B cell (primary cell): Measurements from ENCODE around the gene VOPP1. TPM values are rescaled to one million over a fixed set of nuclear protein-coding genes. Genes with fewer than 3 reads are reported as not detected.

Experiments used
- ATAC-seq: fragments of 200-7000 bp; cut with Tn5 transposase; one replicate; pipeline ENCODE4 v1.10.0; 2021; ENCODE audit warnings: low read depth, mild to moderate bottlenecking, moderate number of reproducible peaks, moderate library complexity
- CTCF ChIA-PET: fragments of 350-600 bp; sonication (Branson Sonifier 250); formaldehyde crosslinking; loops from one replicate; lab custom pipeline; 2021; ENCODE audit warnings: antibody characterized with exemption, inconsistent platforms; lab: Charles Lee
- POLR2A ChIA-PET: fragments of 350-600 bp; sonication (Branson Sonifier 250); formaldehyde crosslinking; loops from one replicate; lab custom pipeline; 2021; ENCODE audit warnings: antibody characterized with exemption; lab: Charles Lee
- DNase-seq: peaks from one replicate; pipeline ENCODE4 v3.0.0; 2013
- H2AFZ ChIP-seq: 2 replicates; pipeline ENCODE4 v1.6.1; 2012; ENCODE audit warnings: mild to moderate bottlenecking, low read depth, low read length; ENCODE audit not compliant: insufficient read depth, poor library complexity, severe bottlenecking
- H3K27ac ChIP-seq, 2 donors: 1 replicate in 1 of 2; 2 replicates in 1 of 2; pipeline ENCODE4 v1.5.1; 2012 to 2013; ENCODE audit warnings: low read length in 2 of 2, mild to moderate bottlenecking in 2 of 2, moderate library complexity in 1 of 2
- H3K27me3 ChIP-seq, 4 experiments: fragments of 200-600 bp in 1 of 4; sonication (generic) in 1 of 4; replicated peaks in 1 of 4; 1 replicate in 2 of 4; 2 replicates in 2 of 4; pipeline versions ENCODE4 v1.6.1 to v1.7.0; 2013 to 2016; ENCODE audit warnings: low read length in 3 of 4, mild to moderate bottlenecking in 2 of 4, mixed read lengths in 1 of 4, moderate library complexity in 1 of 4; ENCODE audit not compliant: insufficient read depth in 4 of 4, control insufficient read depth in 3 of 4; ENCODE audit errors: control extremely low read depth in 1 of 4
- H3K36me3 ChIP-seq, 2 experiments: replicated peaks in 1 of 2; 1 replicate in 1 of 2; 2 replicates in 1 of 2; pipeline versions ENCODE4 v1.6.1 to v1.7.1; 2013; ENCODE audit warnings: low read length in 1 of 2; ENCODE audit not compliant: insufficient read depth in 2 of 2, control insufficient read depth in 1 of 2; ENCODE audit errors: control extremely low read depth in 1 of 2, extremely low read depth in 1 of 2
- H3K4me1 ChIP-seq, 2 donors: fragments of 200-600 bp in 1 of 2; sonication (generic) in 1 of 2; 1 replicate in 1 of 2; 2 replicates in 1 of 2; pipeline versions ENCODE4 v1.5.1 to v1.6.1; 2013 to 2017; ENCODE audit warnings: low read length in 2 of 2; ENCODE audit not compliant: control insufficient read depth in 2 of 2, insufficient read depth in 2 of 2
- H3K4me2 ChIP-seq: replicated peaks from 2 replicates; pipeline ENCODE3; 2012; ENCODE audit warnings: mild to moderate bottlenecking, low read depth, low read length; ENCODE audit not compliant: poor library complexity, severe bottlenecking
- H3K4me3 ChIP-seq, 5 experiments: fragments of 200-600 bp in 1 of 5; sonication (generic) in 1 of 5; 1 replicate in 3 of 5; 2 replicates in 2 of 5; pipeline versions ENCODE4 v1.5.1 to v1.7.0; 2011 to 2016; ENCODE audit warnings: low read length in 4 of 5, mild to moderate bottlenecking in 4 of 5, low read depth in 2 of 5, control low read depth in 1 of 5, moderate library complexity in 1 of 5; ENCODE audit not compliant: insufficient read depth in 1 of 5; ENCODE audit errors: control extremely low read depth in 1 of 5, extremely low read depth in 1 of 5
- H3K79me2 ChIP-seq: fragments of 200-600 bp; sonication (generic); one replicate; pipeline ENCODE4 v1.6.0; 2016; ENCODE audit warnings: low read length; ENCODE audit not compliant: control insufficient read depth, insufficient read depth
- H3K9ac ChIP-seq: fragments of 200-600 bp; sonication (generic); 2 replicates; pipeline ENCODE4 v1.6.1; 2017; ENCODE audit warnings: mild to moderate bottlenecking, low read length, moderate library complexity
- H3K9me3 ChIP-seq, 3 donors: one replicate each; pipeline versions ENCODE4 v1.6.1 to v1.7.1; 2013; ENCODE audit warnings: low read length in 2 of 3; ENCODE audit not compliant: control insufficient read depth in 2 of 3, insufficient read depth in 1 of 3; ENCODE audit errors: control extremely low read depth in 1 of 3
- H4K20me1 ChIP-seq: 2 replicates; pipeline ENCODE4 v1.6.0; 2012; ENCODE audit warnings: mild to moderate bottlenecking, low read length; ENCODE audit not compliant: insufficient read depth, control insufficient read depth, poor library complexity, severe bottlenecking
- H3K27ac Mint-ChIP-seq: one replicate; pipeline ENCODE4 v1.8.0; 2021; ENCODE audit warnings: mixed read lengths
- H3K27me3 Mint-ChIP-seq: one replicate; pipeline ENCODE4 v1.8.0; 2021; ENCODE audit warnings: mixed read lengths
- H3K4me1 Mint-ChIP-seq: one replicate; pipeline ENCODE4 v1.8.0; 2021; ENCODE audit warnings: mixed read lengths
- H3K4me3 Mint-ChIP-seq: one replicate; pipeline ENCODE4 v1.8.0; 2021; ENCODE audit warnings: mixed read lengths
- H3K9me3 Mint-ChIP-seq: one replicate; pipeline ENCODE4 v1.8.0; 2022; ENCODE audit warnings: mixed read lengths; ENCODE audit not compliant: insufficient read depth
- EZH2 ChIP-seq: IDR thresholded peaks from 2 replicates; pipeline ENCODE4 v1.6.1; 2012; ENCODE audit warnings: borderline replicate concordance, low read depth, mild to moderate bottlenecking, moderate library complexity, low read length; ENCODE audit not compliant: insufficient read depth, poor library complexity, severe bottlenecking
- WGBS: methylation state at CpG from one replicate; pipeline ENCODE4 v1.1.5; 2013; ENCODE audit warnings: missing lambda C conversion rate; ENCODE audit not compliant: insufficient coverage; 5-methylcytosine and 5-hydroxymethylcytosine counted together
- intact Hi-C: fragments of 100-400 bp; cut with micrococcal nuclease; formaldehyde crosslinking; loops from one replicate; pipeline ENCODE4 v1.10.0; 2022
- polyA plus RNA-seq: library from polyadenylated mRNA; depleted of rRNA; stranded (reverse); fragments of >200 nt; gene quantifications from 2 replicates; pipeline ENCODE4 v1.2.3, GENCODE V29; 2012
- total RNA-seq, 2 donors: library from RNA; stranded (reverse); fragments of 120-200 nt in 1 of 2; gene quantifications; 1 replicate in 1 of 2; 2 replicates in 1 of 2; pipeline versions ENCODE4 v1.2.3 to v1.2.4, GENCODE V29; 2013 to 2022
- TF ChIP-seq, protein P1 (sequence below): fragments of 200-600 bp; IDR thresholded peaks from one replicate; pipeline ENCODE4 v1.8.0; 2022; ENCODE audit warnings: antibody characterized with exemption, mild to moderate bottlenecking

The VOPP1 gene
- total and polyA plus RNA-seq, 2 donors (not counting 1 experiment from before 2014, with no cell fraction given), result 53.2 to 256 TPM

GRCh38 chr7:55464422-55464821 is 107.9 kb downstream of the VOPP1 start:
- peaks cover 0 to 10% of the 10 kb centered on the region in 2 donors for H3K4me1 ChIP-seq
- TF ChIP-seq, protein P1, sequence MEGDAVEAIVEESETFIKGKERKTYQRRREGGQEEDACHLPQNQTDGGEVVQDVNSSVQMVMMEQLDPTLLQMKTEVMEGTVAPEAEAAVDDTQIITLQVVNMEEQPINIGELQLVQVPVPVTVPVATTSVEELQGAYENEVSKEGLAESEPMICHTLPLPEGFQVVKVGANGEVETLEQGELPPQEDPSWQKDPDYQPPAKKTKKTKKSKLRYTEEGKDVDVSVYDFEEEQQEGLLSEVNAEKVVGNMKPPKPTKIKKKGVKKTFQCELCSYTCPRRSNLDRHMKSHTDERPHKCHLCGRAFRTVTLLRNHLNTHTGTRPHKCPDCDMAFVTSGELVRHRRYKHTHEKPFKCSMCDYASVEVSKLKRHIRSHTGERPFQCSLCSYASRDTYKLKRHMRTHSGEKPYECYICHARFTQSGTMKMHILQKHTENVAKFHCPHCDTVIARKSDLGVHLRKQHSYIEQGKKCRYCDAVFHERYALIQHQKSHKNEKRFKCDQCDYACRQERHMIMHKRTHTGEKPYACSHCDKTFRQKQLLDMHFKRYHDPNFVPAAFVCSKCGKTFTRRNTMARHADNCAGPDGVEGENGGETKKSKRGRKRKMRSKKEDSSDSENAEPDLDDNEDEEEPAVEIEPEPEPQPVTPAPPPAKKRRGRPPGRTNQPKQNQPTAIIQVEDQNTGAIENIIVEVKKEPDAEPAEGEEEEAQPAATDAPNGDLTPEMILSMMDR, result no peak
- TF ChIP-seq EZH2, result no peak
- CTCF ChIA-PET, result no interaction called here
- H3K27ac ChIP-seq, result no peak overlapping the region
- H4K20me1 ChIP-seq, result peaks cover 6% of the 10 kb centered on the region
- WGBS, result 96% methylated on average over 2 of the region's 2 CpGs
- Mint-ChIP-seq H3K4me1 (peaks cover 5% of the 10 kb centered on the region), H3K4me3 (no peak overlapping the region), H3K9me3 (peaks cover 8% of the 10 kb centered on the region), H3K27me3 (no peaks in the 10 kb centered on the region), H3K27ac (peak overlapping the region; percentile 21)
- ATAC-seq (no peak), DNase-seq (no peak)
- peaks cover 0 to 21% (median 8%) of the 10 kb centered on the region in 3 donors for H3K9me3 ChIP-seq
- H3K4me2 ChIP-seq, result no peak overlapping the region
- no peaks in the 10 kb centered on the region for H3K79me2 ChIP-seq
- POLR2A ChIA-PET, result no interaction called here
- H3K36me3 ChIP-seq, result peaks cover 0 to 52% of the 10 kb centered on the region in 2 experiments
- H3K4me3 ChIP-seq, result no peak overlapping the region
- H3K27me3 ChIP-seq, result no peaks in the 10 kb centered on the region
- H3K9ac ChIP-seq, result no peak overlapping the region
- intact Hi-C loops, result no loop called here
- no peak overlapping the region for H2AFZ ChIP-seq

DNA sequence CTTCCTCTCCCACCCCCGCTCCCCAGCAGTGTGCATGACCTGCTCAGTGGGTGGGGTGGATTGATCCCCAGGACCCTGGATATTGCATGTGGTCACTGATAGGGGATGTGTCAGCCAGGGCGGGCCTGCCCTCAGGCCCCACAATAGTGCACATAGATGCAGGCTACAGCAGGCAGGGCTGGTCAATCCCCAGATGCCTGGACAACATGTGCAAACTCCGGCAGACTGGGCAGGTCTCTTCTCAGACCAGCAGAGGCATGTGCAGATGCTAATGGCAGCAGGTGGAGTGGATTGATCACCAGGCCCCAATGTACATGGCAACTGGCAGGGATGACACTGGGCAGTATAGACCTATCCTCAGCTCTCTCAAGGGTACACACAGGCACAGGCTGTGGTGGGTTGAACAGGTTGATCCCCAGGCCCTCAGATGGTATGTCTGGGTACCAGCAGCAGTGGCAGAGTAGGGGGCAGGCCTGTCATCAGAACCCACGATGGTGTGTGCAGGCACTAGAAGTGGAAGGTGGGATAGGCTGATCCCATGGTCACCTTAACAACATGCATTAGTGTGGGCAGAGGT is 108.5 kb downstream of the VOPP1 start:
- no peak overlapping the region for H3K27ac ChIP-seq
- intact Hi-C loops, result no loop called here
- no peak overlapping the region for H3K9ac ChIP-seq
- Mint-ChIP-seq H3K9me3 (peaks cover 13% of the 10 kb centered on the region), H3K4me3 (no peak overlapping the region), H3K27me3 (no peaks in the 10 kb centered on the region), H3K4me1 (peaks cover 5% of the 10 kb centered on the region), H3K27ac (no peak overlapping the region)
- 97% methylated on average over 3 of the region's 4 CpGs for WGBS
- H3K4me3 ChIP-seq, result no peak overlapping the region
- CTCF ChIA-PET, result no interaction called here
- no peaks in the 10 kb centered on the region for H3K27me3 ChIP-seq
- ATAC-seq (no peak), DNase-seq (no peak)
- peaks cover 0 to 47% of the 10 kb centered on the region in 2 experiments for H3K36me3 ChIP-seq
- H3K4me2 ChIP-seq, result no peak overlapping the region
- no peaks in the 10 kb centered on the region for H3K79me2 ChIP-seq
- peaks cover 0 to 21% (median 12%) of the 10 kb centered on the region in 3 donors for H3K9me3 ChIP-seq
- peaks cover 6% of the 10 kb centered on the region for H4K20me1 ChIP-seq
- POLR2A ChIA-PET, result no interaction called here
- H2AFZ ChIP-seq, result no peak overlapping the region
- TF ChIP-seq, protein P1, result no peak
- TF ChIP-seq EZH2, result no peak
- H3K4me1 ChIP-seq, result peaks cover 0 to 6% of the 10 kb centered on the region in 2 donors
